ENCODE data around the gene GSE1.

GRCh38 chr16:85607321-85607765, 5.8 kb upstream of the GSE1 start:
- TF ChIP-seq POU2F2 (IDR thresholded peaks at IDR 0.05; ENCODE audit: low read depth, low read length): peak; percentile 51; the same call in 1 of the 2 replicates
- TF ChIP-seq POLR2AphosphoS5 (IDR thresholded peaks at IDR 0.05; ENCODE audit: low read depth, low read length): no peak
- no peak for TF ChIP-seq POLR2A (IDR thresholded peaks at IDR 0.05; ENCODE audit: low read depth, low read length)
- TF ChIP-seq SPI1 (IDR thresholded peaks at IDR 0.05; ENCODE audit: low read depth, low read length): no peak
